Left ventricle myocardium inferior (tissue), 1 donor: ENCODE results near the gene TRAM2. TPM values are rescaled to one million over a fixed set of nuclear protein-coding genes. Genes with fewer than 3 reads are reported as not detected.

Experiments
- DNase-seq: peaks from one replicate; pipeline ENCODE4 v3.0.0-alpha.2; 2020
- H3K27ac ChIP-seq: fragments of 200-600 bp; replicated peaks from 2 replicates; pipeline ENCODE4 v1.8.0; 2021
- H3K27me3 ChIP-seq: fragments of 200-600 bp; 2 replicates; pipeline ENCODE4 v1.8.0; 2021; ENCODE audit warnings: low read depth
- H3K36me3 ChIP-seq: fragments of 200-600 bp; 2 replicates; pipeline ENCODE4 v1.8.0; 2021
- H3K4me1 ChIP-seq: fragments of 200-600 bp; 2 replicates; pipeline ENCODE4 v1.8.0; 2021
- H3K4me3 ChIP-seq: fragments of 200-600 bp; 2 replicates; pipeline ENCODE4 v1.8.0; 2021; ENCODE audit warnings: mild to moderate bottlenecking, moderate library complexity
- H3K9me3 ChIP-seq: fragments of 200-600 bp; replicated peaks from 2 replicates; pipeline ENCODE4 v1.8.0; 2021
- CTCF ChIP-seq: fragments of 200-600 bp; IDR thresholded peaks from 2 replicates; pipeline ENCODE4 v1.8.0; 2021; ENCODE audit warnings: antibody characterized with exemption, mild to moderate bottlenecking, borderline replicate concordance
- intact Hi-C: fragments of 100-400 bp; cut with micrococcal nuclease; formaldehyde crosslinking; loops from one replicate; pipeline ENCODE4 v1.11.0; 2022
- total RNA-seq: library from RNA; stranded (reverse); fragmentation: NEBNext Ultra II Directional; extraction: Animal tissue kit (Norgen Biotek cat#: 25700); gene quantifications from one replicate; pipeline ENCODE4 v1.2.1, GENCODE V29; 2021
- donor health status: DM: no; HTN: yes; CAD: no; lungs with severe emphysema.

TRAM2 gene
- total RNA-seq, 1 donor from 2014 or later: 11.0 TPM

GRCh38 chr6:52499681-52500236, 77.1 kb downstream of the TRAM2 start:
- H3K4me3 ChIP-seq: peak overlapping the region; percentile 22
- no peaks in the 10 kb centered on the region for H3K9me3 ChIP-seq
- H3K27ac ChIP-seq: peak overlapping the region; percentile 88
- peaks cover 24% of the 10 kb centered on the region for H3K36me3 ChIP-seq
- peak; percentile 53 for DNase-seq
- intact Hi-C loops: loop anchor here (2.0 kb wide), 1 partner anchor 83 kb away; no protein-coding TSS in a partner anchor
- TF ChIP-seq CTCF: peak; percentile 37
- H3K27me3 ChIP-seq: no peaks in the 10 kb centered on the region
- peaks cover 76% of the 10 kb centered on the region for H3K4me1 ChIP-seq

- Histone ChIP-seq H3K27ac (peak overlapping the region; percentile 88), H3K36me3 (peaks cover 27% of the 10 kb centered on the region), H3K9me3 (no peaks in the 10 kb centered on the region), H3K4me3 (no peak overlapping the region), H3K4me1 (peaks cover 69% of the 10 kb centered on the region), H3K27me3 (no peaks in the 10 kb centered on the region)
- no peak for DNase-seq
- no peak for TF ChIP-seq CTCF
- intact Hi-C loops: no loop called here
Observed at GRCh38 chr6:52499026-52499425, 77.8 kb downstream of the TRAM2 start.

GRCh38 chr6:52498538-52499017, 78.3 kb downstream of the TRAM2 start:
- no peak for DNase-seq
- Histone ChIP-seq H3K27ac (peak overlapping the region; percentile 88), H3K4me1 (peaks cover 65% of the 10 kb centered on the region), H3K36me3 (peaks cover 27% of the 10 kb centered on the region), H3K9me3 (no peaks in the 10 kb centered on the region), H3K4me3 (no peak overlapping the region), H3K27me3 (no peaks in the 10 kb centered on the region)
- no peak for TF ChIP-seq CTCF
- intact Hi-C loops: no loop called here

- Histone ChIP-seq H3K4me1 (peaks cover 57% of the 10 kb centered on the region), H3K4me3 (no peak overlapping the region), H3K9me3 (no peaks in the 10 kb centered on the region), H3K36me3 (peaks cover 22% of the 10 kb centered on the region), H3K27ac (peak overlapping the region; percentile 88), H3K27me3 (no peaks in the 10 kb centered on the region)
- no peak for TF ChIP-seq CTCF
- DNase-seq: peak; percentile 46
- intact Hi-C loops: no loop called here
Observed at GRCh38 chr6:52497652-52498408, 79.0 kb downstream of the TRAM2 start.

- no peaks in the 10 kb centered on the region for H3K9me3 ChIP-seq
- H3K4me1 ChIP-seq: peaks cover 45% of the 10 kb centered on the region
- TF ChIP-seq CTCF: no peak
- no peak overlapping the region for H3K27ac ChIP-seq
- no peak for DNase-seq
- no peaks in the 10 kb centered on the region for H3K27me3 ChIP-seq
- H3K4me3 ChIP-seq: no peak overlapping the region
- intact Hi-C loops: no loop called here
- H3K36me3 ChIP-seq: peaks cover 11% of the 10 kb centered on the region
Observed at GRCh38 chr6:52496631-52497030, 80.2 kb downstream of the TRAM2 start.
